GM18508 (cell line): ENCODE data around the gene DNAJC17.

Experiments
- ATAC-seq: cut with Tn5 transposase; IDR thresholded peaks from one replicate; pipeline ENCODE4 v1.9.1; 2021; ENCODE audit warnings: moderate number of reproducible peaks; ENCODE audit not compliant: insufficient read depth, unreplicated experiment

DNAJC17 gene

DNA sequence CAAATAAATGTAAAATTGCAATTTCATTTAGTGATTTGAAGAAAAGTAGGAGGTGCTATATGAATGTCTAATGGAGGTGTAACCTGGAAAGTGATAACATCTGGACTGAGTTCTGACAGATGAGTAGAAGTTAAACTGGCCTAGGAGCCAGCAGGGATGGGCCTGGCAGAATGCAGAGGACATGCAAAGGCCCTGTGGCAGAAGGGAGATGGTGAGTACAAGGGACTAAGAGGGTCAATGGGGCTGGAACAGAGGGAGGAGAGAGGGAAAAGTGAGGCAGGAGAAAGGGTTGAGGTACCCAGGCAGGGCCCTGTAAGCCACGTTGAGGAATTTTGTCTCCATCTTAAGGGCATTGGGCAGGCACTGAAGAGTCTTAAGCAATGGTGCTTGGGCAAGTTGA lies 24.6 kb upstream of the DNAJC17 start:
- ATAC-seq: no peak

DNA sequence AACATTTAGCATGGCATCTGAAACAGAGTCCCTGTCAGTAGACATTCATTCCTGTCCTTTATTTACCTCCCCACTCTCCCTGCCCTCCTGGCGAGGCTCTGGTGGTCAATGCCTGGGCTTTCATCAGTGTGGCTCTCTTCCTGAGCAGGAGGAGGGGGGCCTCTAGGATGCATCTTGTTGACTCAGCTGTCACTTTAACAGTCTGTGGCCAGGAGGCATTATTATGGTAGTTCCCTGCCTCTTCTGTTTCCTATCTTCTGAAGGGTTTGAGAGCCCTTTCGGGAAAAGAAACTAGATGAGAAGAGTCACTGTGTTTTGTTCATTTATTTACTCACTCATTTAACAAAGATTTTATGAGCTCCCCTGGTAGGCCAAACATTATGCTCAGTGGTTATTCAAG lies 23.6 kb upstream of the DNAJC17 start:
- ATAC-seq: no peak

DNA sequence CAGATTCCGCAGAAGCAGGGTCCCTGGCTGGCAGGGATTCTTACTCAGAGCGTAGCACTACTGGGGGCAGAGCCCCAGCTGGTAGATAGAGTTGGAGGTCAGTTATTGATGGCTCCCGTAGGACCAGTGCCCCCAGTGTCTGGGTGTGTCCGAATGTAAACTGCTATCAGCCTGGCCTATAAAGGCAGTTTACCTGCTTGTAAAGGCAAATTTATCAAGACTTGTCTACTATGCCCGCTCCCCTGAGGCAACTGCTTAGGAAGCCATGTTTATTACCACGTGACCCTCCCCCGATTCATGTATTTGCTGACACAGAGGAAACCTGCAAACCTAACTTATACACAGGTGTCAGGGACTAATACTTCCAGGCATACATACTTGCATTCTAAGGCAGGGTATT lies 21.8 kb upstream of the DNAJC17 start:
- ATAC-seq: no peak

DNA sequence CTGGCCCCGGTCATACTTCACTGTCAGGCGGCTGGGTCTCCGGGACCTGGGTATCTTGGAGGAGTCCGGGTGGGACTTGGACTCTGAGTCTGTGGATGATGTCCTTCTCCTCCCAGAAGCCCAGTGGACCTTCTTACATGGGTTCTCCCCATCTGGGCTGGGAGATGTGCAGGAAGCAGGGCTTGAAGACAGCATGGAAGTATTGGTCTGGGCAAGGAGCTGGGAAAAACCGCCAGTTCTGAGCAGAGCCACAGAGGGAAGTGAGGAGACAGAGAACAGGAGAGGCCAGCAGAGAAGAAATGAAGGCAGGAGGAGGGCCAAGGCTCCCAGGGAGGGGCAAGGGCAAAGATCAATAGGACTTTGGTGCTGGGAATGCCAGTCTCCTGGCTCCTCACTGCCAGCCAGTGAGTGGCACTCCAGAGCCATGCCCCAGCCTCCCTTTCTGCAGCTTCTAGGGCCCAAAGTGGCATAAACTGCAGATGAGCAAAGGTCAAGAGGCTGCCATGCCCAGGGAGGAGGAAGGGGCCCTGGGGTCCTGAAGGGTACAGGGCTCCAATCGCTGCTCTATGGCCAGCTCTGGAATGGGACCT lies 21.3 kb upstream of the DNAJC17 start, which contains the start of gene PPP1R14D:
TSS of gene PPP1R14D (minus strand) at position 262 of the 590 bp plus-strand sequence. CDS start at position 195, 67 bp downstream.
- no peak for ATAC-seq

DNA sequence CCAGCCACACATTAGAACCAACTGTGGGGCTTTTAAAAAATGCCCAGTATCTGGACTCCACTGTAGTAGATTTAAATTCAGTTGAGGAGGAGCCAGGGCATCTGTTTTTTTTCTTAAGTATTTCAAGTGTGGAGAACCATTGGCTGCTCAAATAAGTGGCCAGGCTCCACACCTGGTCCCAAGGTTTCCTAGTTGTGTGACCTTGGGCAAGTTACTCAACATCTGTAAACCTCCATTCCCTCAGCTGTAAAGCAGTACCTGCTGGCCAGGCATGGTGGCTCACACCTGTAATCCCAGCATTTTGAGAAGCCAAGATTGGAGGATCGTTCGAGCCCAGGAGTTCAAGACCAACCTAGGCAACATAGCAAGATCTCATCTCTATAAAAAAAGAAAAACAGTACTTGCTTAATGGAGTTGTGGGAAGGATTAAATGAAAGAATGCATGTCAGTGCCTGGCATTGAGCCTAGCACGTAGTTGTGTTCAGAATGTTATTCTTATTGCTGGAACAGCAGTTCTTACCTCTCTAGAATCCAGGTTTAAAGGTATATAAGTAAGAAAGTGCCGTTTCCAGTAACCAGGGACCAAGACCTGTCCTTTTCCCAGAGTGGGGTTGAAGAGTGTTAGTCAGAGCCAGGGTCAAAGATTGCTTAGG lies 19.3 kb upstream of the DNAJC17 start:
- no peak for ATAC-seq

DNA sequence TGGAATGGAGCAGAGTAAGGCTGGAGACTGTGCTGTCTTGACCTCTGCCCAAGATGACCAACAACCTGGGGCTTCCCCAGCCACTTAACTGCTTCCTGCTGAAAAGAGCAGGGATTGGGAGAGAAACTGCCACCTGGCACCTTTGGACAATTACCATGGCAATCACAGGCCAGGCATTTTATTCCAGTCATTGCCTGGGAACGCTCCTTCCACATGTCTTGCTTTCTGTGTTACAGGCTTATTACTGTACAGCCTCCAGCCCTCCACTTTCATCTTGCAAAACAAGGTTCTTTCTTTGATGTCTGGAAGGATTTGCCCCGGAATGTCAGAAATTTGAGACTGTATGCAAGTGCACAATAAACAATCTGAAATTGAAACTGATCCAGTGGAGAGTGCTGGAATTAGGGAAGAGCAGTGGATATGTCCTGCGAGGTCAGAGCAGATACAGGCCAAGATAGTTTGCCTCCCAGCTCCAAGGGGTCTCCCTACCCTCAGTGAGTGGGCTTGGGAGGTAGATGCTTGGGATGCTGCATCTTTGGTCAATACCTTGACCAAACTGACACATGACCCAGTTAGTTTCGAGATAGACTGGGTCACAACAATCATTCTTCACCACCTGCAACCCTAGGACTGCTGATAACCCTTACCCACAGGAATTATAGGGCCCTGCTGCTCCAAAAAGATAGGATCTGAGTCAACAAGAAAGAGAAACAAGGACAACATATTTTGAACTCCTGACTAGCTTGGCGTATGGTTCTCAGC lies 18.6 kb upstream of the DNAJC17 start:
- no peak for ATAC-seq

DNA sequence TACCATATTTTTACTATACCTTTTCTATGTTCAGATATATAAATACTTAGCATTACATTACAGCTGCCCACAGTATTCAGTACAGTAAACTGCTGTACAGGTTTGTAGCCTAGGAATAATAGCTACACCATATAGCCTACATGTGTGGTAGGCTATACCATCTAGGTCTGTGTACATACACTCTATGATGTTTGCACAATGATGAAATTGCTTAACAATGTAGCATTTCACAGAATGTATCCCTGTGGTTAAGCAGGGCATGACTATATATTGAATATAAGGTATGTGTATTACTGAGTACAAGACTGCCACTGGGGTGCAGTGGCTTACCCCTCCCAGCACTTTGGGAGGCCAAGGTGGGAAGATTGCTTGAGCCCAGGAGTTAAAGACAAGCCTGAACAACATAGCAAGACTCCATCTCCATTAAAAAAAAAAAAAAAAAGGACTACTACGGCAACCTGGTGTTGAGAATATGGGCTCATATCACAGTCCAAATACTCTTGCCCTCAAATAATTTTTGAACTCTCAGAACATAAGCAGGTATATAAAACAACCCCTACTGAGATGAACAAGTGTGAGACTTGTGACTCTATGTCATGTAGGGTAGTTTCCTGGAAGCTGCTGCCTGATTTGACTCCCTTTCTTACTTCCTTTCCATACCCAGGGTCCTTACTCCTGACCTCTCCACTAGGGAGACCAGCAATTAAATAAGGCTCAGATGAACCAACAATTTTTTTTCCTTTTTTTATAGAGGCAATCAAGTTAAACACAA lies 16.5 kb upstream of the DNAJC17 start:
- ATAC-seq: no peak

DNA sequence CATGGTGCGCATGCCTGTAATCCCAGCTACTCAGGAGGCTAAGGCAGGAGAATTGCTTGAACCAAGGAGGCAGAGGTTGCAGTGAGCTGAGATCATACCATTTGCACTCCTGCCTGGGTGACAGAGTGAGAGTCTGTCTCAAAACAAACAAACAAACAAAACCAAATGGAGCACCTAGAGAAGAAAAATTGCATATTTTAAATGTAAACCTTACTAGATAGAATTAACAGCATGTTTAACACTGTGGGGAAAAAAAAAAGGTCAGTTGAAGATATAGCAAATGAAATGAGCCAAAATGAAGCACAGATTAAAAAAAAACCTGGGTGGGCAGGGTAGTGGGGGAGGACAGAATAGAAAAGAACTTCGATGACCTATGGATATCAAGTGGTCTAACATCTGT lies 13.9 kb upstream of the DNAJC17 start:
- no peak for ATAC-seq

DNA sequence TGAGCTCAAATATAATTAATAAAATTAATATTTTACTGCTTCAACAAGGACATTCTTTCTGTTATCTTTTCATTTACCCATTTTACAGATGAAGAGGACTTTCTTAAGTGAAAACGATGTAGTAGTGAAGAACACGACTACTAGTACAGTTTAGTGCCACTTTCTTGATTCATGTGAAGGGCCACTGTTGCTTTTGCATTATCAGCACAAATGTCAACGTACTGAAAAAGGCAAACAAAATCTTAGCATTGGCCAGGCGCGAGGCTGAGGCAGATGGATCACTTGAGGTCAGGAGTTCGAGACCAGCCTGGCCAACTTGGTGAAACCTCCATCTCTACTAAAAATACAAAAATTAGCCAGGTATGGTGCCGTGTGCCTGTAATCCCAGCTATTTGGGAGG lies 11.8 kb upstream of the DNAJC17 start:
- ATAC-seq: no peak

DNA sequence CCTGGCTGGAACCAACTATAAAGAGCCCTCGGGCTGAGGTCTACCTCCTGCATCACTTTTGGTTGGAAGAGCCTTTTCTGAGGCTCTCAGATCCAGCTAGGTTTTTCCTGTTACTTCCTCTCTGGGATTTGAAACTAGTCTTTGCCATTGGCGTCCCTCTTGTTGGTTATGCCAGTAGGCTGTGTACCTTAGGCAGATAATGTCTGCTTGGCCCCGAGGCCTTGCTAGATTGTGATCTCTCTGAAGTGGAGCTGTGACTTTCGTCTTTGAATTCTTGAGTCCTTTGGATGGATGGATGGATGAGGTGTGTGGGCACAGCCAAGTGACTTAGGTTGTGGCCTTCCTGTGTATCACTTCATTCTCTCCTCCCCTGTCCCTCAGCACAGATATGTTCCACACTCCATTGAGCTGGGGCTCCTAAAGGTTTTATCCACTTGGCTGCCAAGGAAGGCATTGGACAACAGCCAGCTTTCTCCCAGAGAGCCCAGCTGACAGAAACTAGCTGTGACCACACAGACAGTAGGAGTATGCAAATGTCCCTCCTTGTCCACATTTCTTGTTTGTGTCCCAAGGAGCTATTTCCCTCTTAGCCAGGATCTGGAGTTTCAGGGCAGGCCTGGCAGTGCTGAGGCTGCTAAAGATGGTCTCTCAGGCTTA lies 7.9 kb upstream of the DNAJC17 start:
- ATAC-seq: no peak

DNA sequence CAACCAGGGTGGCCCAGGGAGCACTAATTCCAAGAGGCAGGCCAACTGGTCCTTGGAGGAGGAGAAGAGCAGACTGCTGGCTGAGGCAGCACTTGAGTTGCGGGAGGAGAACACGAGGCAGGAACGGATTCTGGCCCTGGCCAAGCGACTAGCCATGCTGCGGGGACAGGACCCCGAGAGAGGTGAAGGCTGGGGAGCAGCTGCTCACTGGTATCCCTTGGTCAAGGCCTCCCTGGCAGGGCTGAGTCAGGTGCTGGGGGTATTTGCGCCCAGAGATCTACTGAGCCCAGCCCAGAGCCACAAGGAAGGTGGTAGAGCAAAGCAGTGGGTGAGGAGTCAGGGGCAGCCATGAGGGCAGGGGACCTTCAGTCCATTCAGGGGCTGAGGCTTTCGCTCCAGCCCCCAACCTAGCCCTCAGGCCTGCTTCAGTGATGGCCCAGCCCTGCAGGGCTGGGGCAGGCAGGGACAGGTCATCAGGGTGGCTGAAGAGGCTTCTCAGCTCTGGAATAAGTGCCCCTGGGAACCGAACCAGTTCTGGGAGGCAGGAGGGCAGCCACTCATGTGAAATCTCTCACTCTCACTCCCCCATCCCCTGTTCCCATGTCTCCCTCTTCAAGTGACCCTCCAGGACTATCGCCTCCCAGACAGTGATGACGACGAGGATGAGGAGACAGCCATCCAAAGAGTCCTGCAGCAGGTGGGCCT lies 5.6 kb upstream of the DNAJC17 start:
- ATAC-seq: no peak

DNA sequence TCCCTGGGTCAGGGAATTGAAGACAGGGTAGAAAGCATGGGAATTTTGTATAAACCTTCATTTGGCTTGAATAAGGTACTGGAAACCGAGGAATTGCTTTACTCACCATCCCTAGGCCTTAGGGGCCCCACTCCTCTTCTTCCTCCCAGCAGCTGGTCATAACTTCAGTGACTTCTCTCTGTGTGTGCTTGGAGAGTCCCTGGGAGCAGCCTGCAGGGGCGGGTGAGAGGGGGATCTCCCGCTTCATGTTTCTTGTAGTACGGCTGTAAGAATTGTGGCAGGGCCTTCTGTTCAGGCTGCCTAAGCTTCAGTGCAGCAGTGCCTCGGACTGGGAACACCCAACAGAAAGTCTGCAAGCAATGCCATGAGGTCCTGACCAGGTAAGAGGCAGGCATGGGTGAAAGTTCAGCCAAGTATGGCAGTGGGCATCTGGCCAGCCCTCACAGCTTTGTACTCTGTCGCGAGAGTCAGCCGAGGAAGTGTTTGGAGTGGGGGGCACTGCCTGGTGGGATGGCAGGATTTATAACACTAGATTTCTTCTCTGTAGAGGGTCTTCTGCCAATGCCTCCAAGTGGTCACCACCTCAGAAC lies 1.7 kb upstream of the DNAJC17 start:
- ATAC-seq: no peak

DNA sequence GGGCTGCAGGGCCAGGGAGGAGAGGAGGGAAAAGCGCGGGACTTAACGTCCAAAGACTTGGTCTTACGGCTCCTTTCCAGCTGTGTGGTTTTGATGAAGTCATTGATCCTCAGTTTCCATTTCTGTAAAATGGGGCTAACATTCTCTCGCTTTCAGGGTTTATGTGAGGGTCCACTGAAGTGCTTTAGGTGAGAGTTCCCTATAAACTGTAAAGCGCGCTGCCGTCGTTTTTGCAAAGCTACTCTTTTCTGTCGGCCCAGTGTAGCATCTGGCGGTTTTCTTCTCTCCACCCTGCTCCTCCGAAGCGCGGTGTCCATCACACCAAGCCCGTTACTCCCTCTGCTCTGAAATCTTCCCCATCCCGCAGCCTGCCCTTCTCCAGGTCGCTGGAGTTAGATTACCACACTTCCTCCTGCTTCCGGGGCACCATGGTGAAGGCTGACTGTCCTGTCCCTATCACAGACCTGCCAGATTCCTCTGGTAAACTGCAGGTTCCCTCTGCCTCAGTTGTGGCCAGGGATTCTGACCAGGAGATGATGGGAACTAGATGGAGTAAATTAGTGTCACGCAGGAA lies 702 bp upstream of the DNAJC17 start:
- no peak for ATAC-seq

DNA sequence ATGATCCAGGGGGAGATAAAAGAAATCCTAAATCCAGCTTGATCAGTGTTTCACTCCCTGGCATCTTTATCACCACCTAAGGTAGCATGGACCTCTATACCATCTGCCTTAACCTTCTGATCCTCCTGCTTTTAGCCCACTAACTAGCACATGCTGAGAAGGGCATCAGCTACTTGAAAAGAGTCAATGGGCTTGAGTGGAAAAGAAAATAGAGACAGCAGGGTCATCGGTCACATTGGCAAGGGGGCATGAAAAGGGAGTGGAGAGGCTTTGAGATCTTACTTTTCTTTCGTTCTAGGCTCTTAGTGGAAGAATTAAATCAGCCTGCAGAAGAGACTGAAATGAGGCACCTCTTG lies 623 bp downstream of the DNAJC17 start:
- ATAC-seq: no peak

DNA sequence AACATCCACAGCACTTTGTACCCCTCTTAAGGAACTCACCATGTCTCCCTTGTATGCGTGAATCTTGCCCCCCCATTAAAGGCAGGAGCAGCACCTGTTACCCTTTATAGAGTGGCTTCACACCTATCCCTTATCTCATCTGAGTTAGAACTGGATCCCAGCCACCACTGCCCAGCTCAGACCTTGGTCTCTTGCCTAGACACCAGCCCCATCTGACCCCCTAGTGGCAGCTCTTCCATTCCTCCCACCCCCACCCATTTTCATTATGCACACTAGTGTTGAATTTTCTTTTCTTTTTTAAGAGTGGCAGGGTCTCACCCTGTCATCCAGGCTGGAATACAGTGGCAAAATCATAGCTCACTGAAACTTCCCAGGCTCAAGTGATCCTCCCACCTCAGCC lies 3.6 kb downstream of the DNAJC17 start:
- ATAC-seq: no peak

DNA sequence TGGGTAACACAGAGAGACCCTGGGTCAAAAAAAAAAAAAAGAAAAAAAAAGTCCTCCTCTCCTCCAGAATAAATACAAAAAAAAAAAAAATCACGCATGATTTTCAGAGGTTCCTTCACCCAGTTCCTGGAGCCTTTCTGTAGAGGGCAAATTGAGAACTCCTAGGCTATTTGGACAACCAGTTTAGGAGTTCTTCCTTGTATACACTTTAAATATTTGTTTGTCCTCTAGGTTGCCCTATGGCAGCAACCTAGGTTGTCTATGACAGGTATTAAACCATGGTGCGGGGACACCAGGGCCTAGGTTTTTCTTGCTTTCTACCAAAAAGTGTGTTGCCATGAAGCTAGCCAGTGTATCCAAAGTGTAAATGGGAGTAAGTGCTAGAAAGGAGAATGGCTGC lies 4.2 kb downstream of the DNAJC17 start:
- ATAC-seq: no peak

DNA sequence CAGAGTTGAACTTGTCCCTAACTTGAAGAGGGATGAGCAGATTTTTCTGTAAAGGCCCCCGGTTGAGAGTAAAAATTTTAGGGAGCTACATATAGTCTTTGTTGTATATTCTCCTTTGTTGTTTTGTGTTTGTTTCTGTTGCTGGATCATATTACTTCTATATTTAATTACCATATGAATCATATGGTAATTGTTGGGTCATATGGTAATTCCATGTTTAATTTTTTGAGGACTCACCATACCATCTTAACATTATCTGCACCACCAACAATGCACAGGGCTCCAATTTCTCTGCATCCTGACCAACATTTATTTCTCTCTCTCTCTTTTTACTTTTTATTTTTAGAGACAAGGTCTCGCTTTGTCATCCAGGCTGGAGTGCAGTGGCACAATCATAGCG lies 7.8 kb downstream of the DNAJC17 start:
- ATAC-seq: no peak

DNA sequence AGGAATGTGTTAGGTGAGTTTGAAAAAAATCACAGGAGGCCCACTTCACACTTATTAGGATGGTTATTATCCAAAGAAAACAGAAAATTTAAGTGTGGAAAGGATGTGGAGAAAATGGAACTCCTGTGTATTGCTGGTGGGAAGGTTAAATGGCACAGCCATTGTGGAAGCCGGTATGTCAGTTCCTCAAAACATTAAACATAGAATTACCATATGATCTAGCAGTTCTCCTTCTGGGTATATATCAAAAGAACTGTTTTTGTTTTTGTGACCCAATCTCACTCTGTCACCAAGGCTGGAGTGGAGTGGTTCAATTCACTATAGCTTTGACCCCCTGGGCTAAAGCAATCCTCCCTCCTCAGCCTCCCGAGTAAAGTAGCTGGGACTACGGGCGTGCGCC lies 10.8 kb downstream of the DNAJC17 start:
- ATAC-seq: no peak

DNA sequence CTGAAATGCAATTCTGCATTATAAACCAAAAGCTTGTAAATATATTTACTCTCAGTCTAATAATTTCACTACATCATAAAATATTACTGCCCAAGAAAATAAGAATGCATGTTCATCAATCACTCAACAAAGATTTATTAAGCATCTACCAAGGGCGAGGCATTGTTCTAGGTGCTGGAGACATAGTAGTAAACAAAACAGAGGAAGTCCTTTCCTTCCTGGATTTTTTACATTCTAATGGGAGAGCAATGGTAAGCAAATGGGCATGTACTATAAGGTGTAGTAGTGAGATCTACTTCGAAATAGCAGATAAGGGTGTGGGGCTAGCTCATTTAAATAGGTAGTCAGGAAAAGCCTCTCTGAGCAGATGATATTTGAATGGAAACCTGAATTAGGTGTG lies 11.2 kb downstream of the DNAJC17 start:
- ATAC-seq: no peak
